Measurements from ENCODE around the gene RNFT1.

GRCh38 chr17:59972778-59973177 is 8.2 kb upstream of the RNFT1 start:
- no peak for TF ChIP-seq CTCF (conservative IDR thresholded peaks at IDR 0.05)
- no peak for TF ChIP-seq ZFX (IDR thresholded peaks at IDR 0.05)
